HEK293T (cell line): ENCODE measurements around the gene OPRL1.
"Not testable (repeated sequence)": the region's sequence is repeated elsewhere in the genome, so short reads cannot be mapped to it uniquely, and the experiment has no call there.

ENCODE experiments used
- CTCF ChIA-PET: fragments of 350-600 bp; formaldehyde crosslinking; extraction: SDS; loops from one replicate; lab custom pipeline; 2021; ENCODE audit warnings: antibody characterized with exemption, inconsistent platforms; lab: Yijun Ruan, JAX
- POLR2A ChIA-PET: fragments of 350-600 bp; formaldehyde crosslinking; extraction: SDS; loops from one replicate; lab custom pipeline; 2020; ENCODE audit warnings: antibody characterized with exemption, inconsistent platforms; lab: Yijun Ruan, JAX
- DNase-seq: peaks from one replicate; pipeline ENCODE4 v3.0.0; 2012; ENCODE audit warnings: mixed read lengths; ENCODE audit errors: extremely low spot score
- ARNT ChIP-seq: fragments of 450-650 bp; IDR thresholded peaks from 2 replicates; pipeline ENCODE4 v1.6.1; 2017; ENCODE audit warnings: mild to moderate bottlenecking
- BHLHE40 ChIP-seq: fragments of 450-650 bp; IDR thresholded peaks from 2 replicates; pipeline ENCODE4 v1.6.1; 2016; ENCODE audit warnings: mild to moderate bottlenecking, moderate library complexity, borderline replicate concordance
- CTBP1 ChIP-seq: fragments of 450-650 bp; IDR thresholded peaks from 2 replicates; pipeline ENCODE4 v1.6.1; 2016; ENCODE audit warnings: borderline replicate concordance
- ELF4 ChIP-seq: fragments of 450-650 bp; IDR thresholded peaks from 2 replicates; pipeline ENCODE4 v1.6.1; 2017; ENCODE audit warnings: antibody characterized with exemption
- FOXA1 ChIP-seq: fragments of 450-650 bp; IDR thresholded peaks from 2 replicates; pipeline ENCODE4 v1.6.1; 2016; ENCODE audit warnings: mild to moderate bottlenecking
- FOXK2 ChIP-seq: fragments of 450-650 bp; IDR thresholded peaks from 2 replicates; pipeline ENCODE4 v1.6.1; 2016; ENCODE audit warnings: mild to moderate bottlenecking
- FOXM1 ChIP-seq: fragments of 450-650 bp; IDR thresholded peaks from 2 replicates; pipeline ENCODE4 v1.6.1; 2017; ENCODE audit warnings: mild to moderate bottlenecking, borderline replicate concordance
- HDGF ChIP-seq: fragments of 450-650 bp; IDR thresholded peaks from 2 replicates; pipeline ENCODE4 v1.6.1; 2017; ENCODE audit warnings: antibody characterized with exemption, borderline replicate concordance
- L3MBTL2 ChIP-seq: fragments of 450-650 bp; conservative IDR thresholded peaks from 2 replicates; pipeline ENCODE4 v1.6.1; 2016; ENCODE audit warnings: mild to moderate bottlenecking
- LEF1 ChIP-seq: fragments of 450-650 bp; IDR thresholded peaks from 2 replicates; pipeline ENCODE4 v1.6.1; 2017; ENCODE audit warnings: mild to moderate bottlenecking, borderline replicate concordance
- NFRKB ChIP-seq: fragments of 450-650 bp; IDR thresholded peaks from 2 replicates; pipeline ENCODE4 v1.6.1; 2016; ENCODE audit warnings: mild to moderate bottlenecking, moderate library complexity
- SP1 ChIP-seq: fragments of 450-650 bp; IDR thresholded peaks from 2 replicates; pipeline ENCODE4 v1.6.1; 2017
- SUZ12 ChIP-seq: fragments of 450-650 bp; IDR thresholded peaks from 2 replicates; pipeline ENCODE4 v1.6.1; 2016; ENCODE audit warnings: mild to moderate bottlenecking
- TARDBP ChIP-seq: fragments of 450-650 bp; IDR thresholded peaks from 2 replicates; pipeline ENCODE4 v1.6.1; 2016
- ZNF384 ChIP-seq: fragments of 450-650 bp; IDR thresholded peaks from 2 replicates; pipeline ENCODE4 v1.6.1; 2016
- TF ChIP-seq, protein P1 (sequence below): fragments of 450-650 bp; IDR thresholded peaks from 2 replicates; pipeline ENCODE4 v1.6.1; 2016

OPRL1 gene

DNA sequence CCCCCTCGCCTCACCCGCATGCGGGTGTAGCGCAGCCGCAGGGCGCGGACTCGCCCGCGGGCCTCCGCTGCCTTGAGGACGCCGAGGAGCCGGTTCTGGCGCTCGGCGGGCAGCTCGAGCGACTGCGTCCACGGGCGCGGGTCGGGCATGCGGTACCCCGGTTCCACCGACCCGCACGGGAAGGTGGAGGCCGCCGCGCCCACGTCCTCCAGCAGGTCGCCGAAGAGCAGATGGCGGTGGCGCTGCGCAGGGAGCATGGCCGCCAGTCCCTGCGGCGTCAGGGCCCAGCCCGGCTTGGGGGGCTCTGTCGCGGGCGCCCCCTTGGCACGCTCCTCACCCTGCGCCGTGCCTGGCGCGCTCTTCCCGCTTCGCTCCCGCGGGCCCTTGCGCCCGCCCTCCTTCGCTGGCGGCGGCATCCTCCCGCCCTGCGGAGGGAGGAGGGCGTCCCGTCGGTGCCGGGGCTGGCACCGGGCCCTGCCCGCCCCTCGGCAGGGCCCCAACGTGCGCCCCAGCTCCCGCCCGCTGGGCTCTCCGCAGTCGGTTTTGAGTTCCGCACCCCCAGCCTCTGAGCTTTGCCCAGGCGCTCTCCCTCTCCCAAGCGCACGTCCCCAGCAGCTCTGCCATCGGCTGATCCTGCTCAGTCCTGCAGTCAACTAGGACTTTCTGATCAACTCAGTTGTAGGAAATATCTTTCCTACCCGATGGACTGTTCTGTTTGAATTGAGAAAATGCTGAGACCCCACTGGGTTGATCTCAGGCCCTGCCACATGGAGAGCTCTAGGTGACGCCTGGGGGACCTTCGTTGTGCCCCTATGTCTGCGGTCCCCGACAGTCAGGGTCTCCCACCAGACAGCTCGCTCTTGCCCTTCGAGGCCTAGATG, 4.2 kb downstream of the OPRL1 start, which contains the start of gene LKAAEAR1:
TSS of gene LKAAEAR1 (minus strand) at position 595 of the 881 bp plus-strand sequence. CDS start at position 416, 179 bp downstream.
- POLR2A ChIA-PET = interaction anchor here (1.5 to 1.6 kb wide), 2 partner anchors 30 to 103 kb away, joined by 4 read pairs; partner anchors contain the start of gene PRPF6
- DNase-seq = no peak
- no peak for TF ChIP-seq TARDBP
- TF ChIP-seq ELF4 = no peak
- TF ChIP-seq SP1 = no peak
- TF ChIP-seq CTBP1 = no peak
- no peak for TF ChIP-seq ARNT
- CTCF ChIA-PET = interaction anchor here (0.7 to 1.7 kb wide), 7 partner anchors 15 to 36 kb away, joined by 3 to 12 read pairs (median 3); no protein-coding TSS in a partner anchor

DNA sequence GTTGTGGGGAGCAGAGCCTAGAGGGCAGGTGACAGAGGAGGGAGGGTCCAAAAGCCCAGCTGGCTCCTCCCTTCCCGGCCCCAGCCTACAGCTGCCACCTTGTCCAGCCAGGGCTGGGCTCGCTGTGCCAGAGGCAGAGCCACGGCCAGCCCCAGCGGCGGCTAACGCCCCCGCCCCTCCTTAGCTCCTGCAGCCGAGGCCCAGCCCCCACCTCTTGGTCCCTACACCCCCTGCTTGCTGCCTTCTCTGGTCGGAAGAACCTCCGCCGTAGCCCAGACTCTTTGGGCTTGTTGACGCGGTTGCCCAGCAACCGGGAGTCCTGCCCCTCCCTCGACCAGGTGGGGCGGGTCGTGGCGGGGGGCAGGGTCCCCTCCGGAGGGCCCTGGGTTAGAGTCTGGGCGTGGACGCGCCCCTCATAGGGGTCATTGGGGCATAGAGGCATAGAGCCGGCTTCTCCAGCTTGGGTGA, 4.8 kb downstream of the OPRL1 start:
- no peak for TF ChIP-seq ZNF384
- no peak for TF ChIP-seq CTBP1
- no peak for TF ChIP-seq L3MBTL2
- TF ChIP-seq LEF1 = no peak
- TF ChIP-seq, protein P1, sequence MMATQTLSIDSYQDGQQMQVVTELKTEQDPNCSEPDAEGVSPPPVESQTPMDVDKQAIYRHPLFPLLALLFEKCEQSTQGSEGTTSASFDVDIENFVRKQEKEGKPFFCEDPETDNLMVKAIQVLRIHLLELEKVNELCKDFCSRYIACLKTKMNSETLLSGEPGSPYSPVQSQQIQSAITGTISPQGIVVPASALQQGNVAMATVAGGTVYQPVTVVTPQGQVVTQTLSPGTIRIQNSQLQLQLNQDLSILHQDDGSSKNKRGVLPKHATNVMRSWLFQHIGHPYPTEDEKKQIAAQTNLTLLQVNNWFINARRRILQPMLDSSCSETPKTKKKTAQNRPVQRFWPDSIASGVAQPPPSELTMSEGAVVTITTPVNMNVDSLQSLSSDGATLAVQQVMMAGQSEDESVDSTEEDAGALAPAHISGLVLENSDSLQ = no peak
- TF ChIP-seq TARDBP = no peak
- no peak for TF ChIP-seq SP1
- TF ChIP-seq HDGF = no peak
- ChIA-PET CTCF (interaction anchor here (0.7 to 1.7 kb wide), 2 partner anchors 15 to 35 kb away, joined by 3 to 12 read pairs; no protein-coding TSS in a partner anchor), POLR2A (interaction anchor here (1.5 to 1.6 kb wide), 2 partner anchors 31 to 104 kb away, joined by 4 read pairs; partner anchors contain the start of gene PRPF6)
- DNase-seq = no peak

DNA sequence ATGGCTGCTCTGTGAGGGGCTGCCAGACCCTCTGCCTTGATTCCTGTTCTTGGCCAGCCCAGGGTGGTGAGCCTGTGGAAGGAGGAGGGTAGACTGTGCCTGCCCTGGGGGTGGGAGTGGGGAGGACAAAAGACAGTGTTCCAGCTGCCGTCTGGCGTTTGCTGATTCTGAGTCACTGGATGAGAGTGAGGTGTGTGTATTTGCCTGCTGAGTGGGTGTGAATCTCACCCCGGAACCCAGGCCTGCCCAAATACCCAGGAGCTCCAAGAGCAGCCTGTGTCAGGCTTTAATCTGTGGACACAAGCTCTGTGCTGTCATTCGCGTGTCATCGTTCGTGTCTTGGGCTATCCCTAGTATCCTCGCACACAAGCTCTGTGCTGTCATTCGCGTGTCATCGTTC, 6.9 kb downstream of the OPRL1 start:
- TF ChIP-seq ARNT (no peak), FOXM1 (no peak), BHLHE40 (no peak), NFRKB (no peak)
- DNase-seq = no peak
- ChIA-PET POLR2A (no interaction called here), CTCF (no interaction called here)

DNA sequence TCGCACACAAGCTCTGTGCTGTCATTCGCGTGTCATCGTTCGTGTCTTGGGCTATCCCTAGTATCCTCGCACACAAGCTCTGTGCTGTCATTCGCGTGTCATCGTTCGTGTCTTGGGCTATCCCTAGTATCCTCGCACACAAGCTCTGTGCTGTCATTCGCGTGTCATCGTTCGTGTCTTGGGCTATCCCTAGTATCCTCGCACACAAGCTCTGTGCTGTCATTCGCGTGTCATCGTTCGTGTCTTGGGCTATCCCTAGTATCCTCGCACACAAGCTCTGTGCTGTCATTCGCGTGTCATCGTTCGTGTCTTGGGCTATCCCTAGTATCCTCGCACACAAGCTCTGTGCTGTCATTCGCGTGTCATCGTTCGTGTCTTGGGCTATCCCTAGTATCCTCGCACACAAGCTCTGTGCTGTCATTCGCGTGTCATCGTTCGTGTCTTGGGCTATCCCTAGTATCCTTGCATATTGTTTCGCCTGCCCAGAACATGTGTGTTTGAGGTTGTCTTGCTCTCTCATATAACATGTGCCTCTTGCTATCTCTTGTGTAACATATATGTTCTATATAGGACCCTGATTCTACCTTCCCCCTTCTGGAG, 7.4 kb downstream of the OPRL1 start:
- CTCF ChIA-PET, POLR2A ChIA-PET, DNase-seq: not testable (repeated sequence)

DNA sequence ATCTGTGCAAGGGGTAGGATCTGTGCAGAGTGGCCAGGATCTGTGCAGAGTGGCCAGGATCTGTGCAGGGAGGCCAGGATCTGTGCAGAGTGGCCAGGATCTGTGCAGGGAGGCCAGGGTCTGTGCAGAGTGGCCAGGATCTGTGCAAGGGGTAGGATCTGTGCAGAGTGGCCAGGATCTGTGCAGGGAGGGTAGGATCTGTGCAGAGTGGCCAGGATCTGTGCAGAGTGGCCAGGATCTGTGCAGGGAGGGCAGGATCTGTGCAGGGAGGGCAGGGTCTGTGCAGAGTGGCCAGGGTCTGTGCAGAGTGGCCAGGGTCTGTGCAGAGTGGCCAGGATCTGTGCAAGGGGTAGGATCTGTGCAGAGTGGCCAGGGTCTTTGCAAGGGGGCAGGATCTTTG, 8.7 kb downstream of the OPRL1 start:
- POLR2A ChIA-PET, DNase-seq, CTCF ChIA-PET: not testable (repeated sequence)

DNA sequence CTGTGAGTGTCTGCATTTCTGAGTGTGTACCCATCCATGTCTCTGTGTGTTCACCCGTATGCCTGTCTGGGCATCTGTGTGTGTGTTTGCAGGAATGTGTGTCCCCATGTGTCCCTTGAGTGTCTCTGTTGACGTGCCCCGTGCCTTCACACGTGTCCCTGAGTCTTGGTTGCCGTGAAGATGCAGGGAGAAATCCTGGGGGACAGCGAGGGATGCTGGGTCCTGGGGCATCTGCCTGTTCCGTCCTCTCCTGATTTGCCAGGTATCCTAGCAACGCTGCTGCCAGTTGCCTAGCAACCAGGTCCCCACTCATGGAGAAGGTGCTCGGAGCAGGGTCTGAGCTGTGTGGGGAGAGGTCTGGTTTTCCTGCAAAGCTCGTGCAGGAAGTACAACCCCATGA, 10.3 kb downstream of the OPRL1 start:
- DNase-seq = peak; percentile 39
- POLR2A ChIA-PET = no interaction called here
- CTCF ChIA-PET = no interaction called here
- no peak for TF ChIP-seq LEF1
- TF ChIP-seq L3MBTL2 = no peak
- TF ChIP-seq NFRKB = no peak
- no peak for TF ChIP-seq FOXK2
- TF ChIP-seq, protein P1 = no peak
- no peak for TF ChIP-seq SP1
- no peak for TF ChIP-seq HDGF
- no peak for TF ChIP-seq ARNT

DNA sequence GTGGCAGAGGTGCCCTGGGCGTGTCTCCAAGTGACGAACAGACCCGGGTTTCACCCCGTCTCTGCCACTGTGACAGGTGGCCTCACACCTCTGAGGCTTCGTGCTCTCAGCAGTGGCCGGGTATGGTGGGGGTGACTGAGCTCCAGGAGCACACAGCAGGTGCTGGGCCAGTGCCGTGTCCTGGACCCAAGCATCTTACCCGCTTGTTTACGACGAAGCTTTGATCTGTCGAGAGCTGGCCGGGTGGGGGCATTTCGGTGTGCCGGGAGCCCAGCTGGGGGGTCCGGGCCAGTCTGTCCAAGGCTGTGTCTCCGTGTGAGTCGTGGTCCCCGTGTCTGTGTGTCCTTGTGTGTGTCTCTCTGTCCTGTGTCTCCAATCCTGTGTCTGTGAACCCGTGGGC, 11.5 kb downstream of the OPRL1 start:
- POLR2A ChIA-PET = no interaction called here
- TF ChIP-seq FOXA1 = no peak
- TF ChIP-seq FOXK2 = no peak
- no peak for TF ChIP-seq TARDBP
- TF ChIP-seq ELF4 = no peak
- no peak for TF ChIP-seq SUZ12
- TF ChIP-seq CTBP1 = no peak
- TF ChIP-seq HDGF = no peak
- TF ChIP-seq, protein P1 = no peak
- no peak for TF ChIP-seq FOXM1
- TF ChIP-seq ARNT = no peak
- no peak for TF ChIP-seq ZNF384
- TF ChIP-seq SP1 = no peak
- TF ChIP-seq NFRKB = no peak
- no peak for TF ChIP-seq L3MBTL2
- TF ChIP-seq BHLHE40 = no peak
- TF ChIP-seq LEF1 = no peak
- CTCF ChIA-PET = no interaction called here
- DNase-seq = no peak
